OCI-LY3 (cell line): ENCODE results near the gene ROBO1.

Source experiments
- EZH2phosphoT487 ChIP-seq: fragments of 200-600 bp; shearing (Covaris generic); IDR thresholded peaks from 2 replicates; pipeline ENCODE4 v1.6.1; 2018; ENCODE audit warnings: antibody characterized with exemption, mixed run types, low read depth
- TF ChIP-seq, protein P1 (sequence below): fragments of 200-600, 300-600 bp; sonication (generic); IDR thresholded peaks from 2 replicates; pipeline ENCODE4 v1.5.1; 2014; ENCODE audit warnings: antibody characterized with exemption, low read length, low read depth

DNA sequence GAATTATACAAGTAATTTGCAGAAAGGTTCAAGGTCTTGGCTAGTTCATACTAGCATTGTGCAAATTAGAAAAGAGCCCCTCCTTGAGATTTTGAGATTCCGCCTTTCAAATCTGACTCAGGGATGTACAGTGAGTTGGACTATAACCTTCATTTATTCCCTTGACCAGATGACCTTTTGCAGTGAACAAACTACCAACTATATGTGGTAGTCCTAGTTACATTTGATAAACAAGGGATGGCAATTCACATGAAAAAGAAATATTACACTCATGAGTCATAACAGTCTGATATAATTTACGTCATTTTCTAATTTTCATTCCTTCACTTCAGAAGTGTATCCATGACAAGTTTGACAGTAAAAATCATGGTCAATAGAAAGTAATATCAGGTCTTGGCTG lies 860.4 kb downstream of the ROBO1 start:
- TF ChIP-seq, protein P1, sequence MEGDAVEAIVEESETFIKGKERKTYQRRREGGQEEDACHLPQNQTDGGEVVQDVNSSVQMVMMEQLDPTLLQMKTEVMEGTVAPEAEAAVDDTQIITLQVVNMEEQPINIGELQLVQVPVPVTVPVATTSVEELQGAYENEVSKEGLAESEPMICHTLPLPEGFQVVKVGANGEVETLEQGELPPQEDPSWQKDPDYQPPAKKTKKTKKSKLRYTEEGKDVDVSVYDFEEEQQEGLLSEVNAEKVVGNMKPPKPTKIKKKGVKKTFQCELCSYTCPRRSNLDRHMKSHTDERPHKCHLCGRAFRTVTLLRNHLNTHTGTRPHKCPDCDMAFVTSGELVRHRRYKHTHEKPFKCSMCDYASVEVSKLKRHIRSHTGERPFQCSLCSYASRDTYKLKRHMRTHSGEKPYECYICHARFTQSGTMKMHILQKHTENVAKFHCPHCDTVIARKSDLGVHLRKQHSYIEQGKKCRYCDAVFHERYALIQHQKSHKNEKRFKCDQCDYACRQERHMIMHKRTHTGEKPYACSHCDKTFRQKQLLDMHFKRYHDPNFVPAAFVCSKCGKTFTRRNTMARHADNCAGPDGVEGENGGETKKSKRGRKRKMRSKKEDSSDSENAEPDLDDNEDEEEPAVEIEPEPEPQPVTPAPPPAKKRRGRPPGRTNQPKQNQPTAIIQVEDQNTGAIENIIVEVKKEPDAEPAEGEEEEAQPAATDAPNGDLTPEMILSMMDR = no peak
- no peak for TF ChIP-seq EZH2phosphoT487
